ENCODE results near the gene HIVEP3. TPM values are rescaled to one million over a fixed set of nuclear protein-coding genes. Genes with fewer than 3 reads are reported as not detected.

HIVEP3 gene
- total RNA-seq, 4 donors from 2014 or later: 4.2 to 6.5 (median 4.7) TPM

GRCh38 chr1:41894101-41894807 lies 24.5 kb downstream of the HIVEP3 start:
- Histone ChIP-seq H3K9me3 (no peaks in the 10 kb centered on the region), H3K36me3 (no peaks in the 10 kb centered on the region), H3K4me3 (no peak overlapping the region), H3K27me3 (no peaks in the 10 kb centered on the region), H3K27ac (peak overlapping the region in 1 of 4 donors; percentile 29), H3K4me1 (peaks cover 0 to 39% (median 20%) of the 10 kb centered on the region in 4 donors)
- no peak for DNase-seq (ENCODE audit: low spot score in 2 of 2)
- TF ChIP-seq POLR2A (IDR thresholded peaks at IDR 0.05) (no peak), EP300 (IDR thresholded peaks at IDR 0.05) (no peak), CTCF (IDR thresholded peaks at IDR 0.05) (no peak)
- WGBS, 2 donors: 30 to 38% methylated on average over 4 of the region's 4 CpGs

- Histone ChIP-seq H3K4me3 (no peak overlapping the region), H3K9me3 (no peaks in the 10 kb centered on the region), H3K36me3 (no peaks in the 10 kb centered on the region), H3K4me1 (peaks cover 0 to 33% (median 20%) of the 10 kb centered on the region in 4 donors), H3K27me3 (no peaks in the 10 kb centered on the region), H3K27ac (peak overlapping the region in 3 of 4 donors; percentile 71 to 80 (median 73))
- DNase-seq (ENCODE audit: low spot score in 2 of 2): no peak
- 50 to 52% methylated on average over 5 of the region's 5 CpGs for WGBS, 2 donors
- TF ChIP-seq CTCF (IDR thresholded peaks at IDR 0.05) (no peak), EP300 (IDR thresholded peaks at IDR 0.05) (no peak), POLR2A (IDR thresholded peaks at IDR 0.05) (no peak)
Measured at GRCh38 chr1:41892301-41892781, 26.4 kb downstream of the HIVEP3 start.

- no peaks in the 10 kb centered on the region for H3K36me3 ChIP-seq
- no peak for DNase-seq (ENCODE audit: low spot score in 2 of 2)
- H3K27me3 ChIP-seq: no peaks in the 10 kb centered on the region
- peaks cover 0 to 33% (median 20%) of the 10 kb centered on the region in 4 donors for H3K4me1 ChIP-seq
- TF ChIP-seq CTCF (IDR thresholded peaks at IDR 0.05) (peak in 1 of 5 experiments; percentile 8), POLR2A (IDR thresholded peaks at IDR 0.05) (no peak)
- H3K9me3 ChIP-seq: no peaks in the 10 kb centered on the region
- peak overlapping the region in 3 of 4 donors; percentile 38 to 46 (median 45) for H3K4me3 ChIP-seq
- peak overlapping the region; percentile 48 to 80 (median 72) for H3K27ac ChIP-seq
- 39% methylated on average over 9 of the region's 9 CpGs for WGBS, 2 donors
Measured at GRCh38 chr1:41891199-41891896, 27.4 kb downstream of the HIVEP3 start.

GRCh38 chr1:41890825-41891198 lies 27.9 kb downstream of the HIVEP3 start:
- H3K27me3 ChIP-seq: no peaks in the 10 kb centered on the region
- no peak for DNase-seq (ENCODE audit: low spot score in 2 of 2)
- WGBS, 2 donors: 26 to 33% methylated on average over 6 of the region's 6 CpGs

More at GRCh38 chr1:41890825-41891198, 27.9 kb downstream of the HIVEP3 start:
- peak overlapping the region; percentile 48 to 80 (median 72) for H3K27ac ChIP-seq
- H3K4me1 ChIP-seq: peaks cover 0 to 33% (median 20%) of the 10 kb centered on the region in 4 donors
- TF ChIP-seq EP300 (IDR thresholded peaks at IDR 0.05) (no peak), POLR2A (IDR thresholded peaks at IDR 0.05) (no peak), CTCF (IDR thresholded peaks at IDR 0.05) (no peak)
- no peaks in the 10 kb centered on the region for H3K36me3 ChIP-seq
- no peaks in the 10 kb centered on the region for H3K9me3 ChIP-seq
- peak overlapping the region in 2 of 4 donors; percentile 38 to 45 for H3K4me3 ChIP-seq

Data from tibial nerve (tissue), 4 donors.